IMR-90 (cell line): ENCODE results near the gene HDC. TPM values are rescaled to one million over a fixed set of nuclear protein-coding genes. Genes with fewer than 3 reads are reported as not detected.

Experiments used
- ATAC-seq: fragments of 200-7000 bp; cut with Tn5 transposase; 2 replicates; pipeline ENCODE4 v1.9.1; 2020; ENCODE audit warnings: low read depth, mild to moderate bottlenecking, moderate library complexity
- BruUV-seq: library from RNA; stranded (reverse); fragments of 400-500 nt; replicated peaks from 2 replicates; lab custom pipeline; 2021; lab: Mats Ljungman, UMichigan
- CTCF ChIA-PET: fragments of 300-600 bp; formaldehyde crosslinking; extraction: SDS; loops from one replicate; lab custom pipeline; 2021; ENCODE audit warnings: antibody characterized with exemption; lab: Yijun Ruan, JAX
- POLR2A ChIA-PET: fragments of 300-600 bp; sonication (Branson Sonifier 250); formaldehyde crosslinking; loops from one replicate; lab custom pipeline; 2022; ENCODE audit warnings: antibody characterized with exemption; ENCODE audit not compliant: unreplicated experiment; lab: Charles Lee
- DNase-seq: peaks from one replicate; pipeline ENCODE4 v3.0.0; 2013
- H2AFZ ChIP-seq: replicated peaks from 2 replicates; pipeline ENCODE3; 2013; ENCODE audit warnings: low read length, mild to moderate bottlenecking; ENCODE audit not compliant: poor library complexity
- H2AK5ac ChIP-seq: 2 replicates; pipeline ENCODE4 v1.6.1; 2013; ENCODE audit warnings: low read depth, low read length, inconsistent platforms
- H2AK9ac ChIP-seq: replicated peaks from 2 replicates; pipeline ENCODE3; 2013; ENCODE audit warnings: mild to moderate bottlenecking, low read depth, low read length, moderate library complexity; ENCODE audit not compliant: poor library complexity
- H2BK120ac ChIP-seq: 2 replicates; pipeline ENCODE4 v1.6.1; 2013; ENCODE audit warnings: low read depth, low read length, inconsistent platforms
- H2BK15ac ChIP-seq: 3 replicates; pipeline ENCODE4 v1.6.1; 2013; ENCODE audit warnings: low read depth, low read length, inconsistent platforms
- H2BK20ac ChIP-seq: 2 replicates; pipeline ENCODE4 v1.6.1; 2013; ENCODE audit warnings: low read depth, mild to moderate bottlenecking, inconsistent platforms, low read length, moderate library complexity
- H2BK5ac ChIP-seq: 2 replicates; pipeline ENCODE4 v1.6.1; 2013; ENCODE audit warnings: mild to moderate bottlenecking, low read depth, low read length, inconsistent platforms; ENCODE audit not compliant: poor library complexity, severe bottlenecking
- H3K14ac ChIP-seq: replicated peaks from 2 replicates; pipeline ENCODE4 v1.6.1; 2013; ENCODE audit warnings: low read depth, low read length, inconsistent platforms
- H3K18ac ChIP-seq: 2 replicates; pipeline ENCODE4 v1.6.1; 2013; ENCODE audit warnings: low read depth, low read length, control low read depth
- H3K23ac ChIP-seq: 2 replicates; pipeline ENCODE4 v1.6.1; 2013; ENCODE audit warnings: low read depth, low read length, inconsistent platforms
- H3K27ac ChIP-seq: 2 replicates; pipeline ENCODE4 v1.5.1; 2013; ENCODE audit warnings: mild to moderate bottlenecking, control low read depth, low read length; ENCODE audit not compliant: insufficient read depth
- H3K27me3 ChIP-seq: 2 replicates; pipeline ENCODE4 v1.6.1; 2013; ENCODE audit warnings: low read length; ENCODE audit not compliant: control insufficient read depth, insufficient read depth
- H3K36me3 ChIP-seq: 2 replicates; pipeline ENCODE4 v1.6.1; 2013; ENCODE audit warnings: low read length, mixed read lengths; ENCODE audit not compliant: control insufficient read depth, insufficient read depth
- H3K4ac ChIP-seq: 2 replicates; pipeline ENCODE4 v1.6.1; 2013; ENCODE audit warnings: low read depth, low read length, inconsistent platforms
- H3K4me1 ChIP-seq: 2 replicates; pipeline ENCODE4 v1.6.1; 2013; ENCODE audit warnings: low read length, mixed read lengths; ENCODE audit not compliant: control insufficient read depth, insufficient read depth
- H3K4me2 ChIP-seq: 2 replicates; pipeline ENCODE4 v1.6.1; 2013; ENCODE audit warnings: low read depth, mild to moderate bottlenecking, control low read depth, low read length, moderate library complexity
- H3K4me3 ChIP-seq: 2 replicates; pipeline ENCODE4 v1.5.1; 2013; ENCODE audit warnings: low read depth, mild to moderate bottlenecking, control low read depth, low read length, moderate library complexity; ENCODE audit not compliant: insufficient read depth
- H3K56ac ChIP-seq: 2 replicates; pipeline ENCODE4 v1.6.1; 2013; ENCODE audit warnings: low read length, inconsistent platforms; ENCODE audit not compliant: insufficient read depth; ENCODE audit errors: extremely low read depth
- H3K79me1 ChIP-seq, 2 experiments: 2 replicates each; pipeline ENCODE4 v1.6.1; 2013; ENCODE audit warnings: low read length in 2 of 2, inconsistent platforms in 1 of 2, low read depth in 1 of 2
- H3K9ac ChIP-seq: 2 replicates; pipeline ENCODE4 v1.6.1; 2013; ENCODE audit warnings: low read depth, low read length, control low read depth
- H3K9me1 ChIP-seq: 2 replicates; pipeline ENCODE4 v1.6.1; 2013; ENCODE audit warnings: low read length, inconsistent platforms; ENCODE audit not compliant: insufficient read depth
- H3K9me3 ChIP-seq: 2 replicates; pipeline ENCODE4 v1.6.1; 2013; ENCODE audit warnings: low read length; ENCODE audit not compliant: control insufficient read depth, insufficient read depth
- H4K20me1 ChIP-seq: 2 replicates; pipeline ENCODE4 v1.6.1; 2013; ENCODE audit warnings: low read length, inconsistent platforms; ENCODE audit not compliant: insufficient read depth
- H4K5ac ChIP-seq: 2 replicates; pipeline ENCODE4 v1.6.1; 2013; ENCODE audit warnings: mild to moderate bottlenecking, low read depth, low read length, control low read depth
- H4K8ac ChIP-seq, 2 experiments: 2 replicates each; pipeline ENCODE4 v1.6.1; 2013; ENCODE audit warnings: low read depth in 2 of 2, low read length in 2 of 2, control low read depth in 1 of 2, inconsistent platforms in 1 of 2
- H4K91ac ChIP-seq: 2 replicates; pipeline ENCODE4 v1.6.1; 2013; ENCODE audit warnings: low read depth, low read length, inconsistent platforms; ENCODE audit not compliant: insufficient read depth
- BHLHE40 ChIP-seq: fragments of 150-350 bp; IDR thresholded peaks from 2 replicates; pipeline ENCODE4 v1.6.1; 2016; ENCODE audit warnings: mild to moderate bottlenecking, low read depth, low read length
- CEBPB ChIP-seq: IDR thresholded peaks from 2 replicates; pipeline ENCODE4 v1.6.1; 2012; ENCODE audit warnings: low read depth, low read length, improper control_type of control experiment
- CHD1 ChIP-seq: IDR thresholded peaks from 2 replicates; pipeline ENCODE4 v1.6.1; 2012; ENCODE audit warnings: low read depth, low read length, improper control_type of control experiment
- FOS ChIP-seq: fragments of 150-350 bp; IDR thresholded peaks from 2 replicates; pipeline ENCODE4 v1.6.1; 2016; ENCODE audit warnings: low read depth, low read length
- MAFK ChIP-seq: IDR thresholded peaks from 2 replicates; pipeline ENCODE4 v1.6.1; 2012; ENCODE audit warnings: low read depth, low read length, improper control_type of control experiment
- MAZ ChIP-seq: IDR thresholded peaks from 2 replicates; pipeline ENCODE4 v1.6.1; 2012; ENCODE audit warnings: low read depth, mild to moderate bottlenecking, low read length, improper control_type of control experiment, moderate library complexity, borderline replicate concordance
- MXI1 ChIP-seq: IDR thresholded peaks from 2 replicates; pipeline ENCODE4 v1.6.1; 2012; ENCODE audit warnings: low read depth, mild to moderate bottlenecking, low read length, moderate library complexity, borderline replicate concordance
- NFE2L2 ChIP-seq: fragments of 150-350 bp; IDR thresholded peaks from 2 replicates; pipeline ENCODE4 v1.6.1; 2016; ENCODE audit warnings: low read depth, mild to moderate bottlenecking, low read length
- POLR2A ChIP-seq: IDR thresholded peaks from 2 replicates; pipeline ENCODE4 v1.6.1; 2012; ENCODE audit warnings: mild to moderate bottlenecking, low read depth, low read length
- RAD21 ChIP-seq: IDR thresholded peaks from 2 replicates; pipeline ENCODE4 v1.6.1; 2012; ENCODE audit warnings: low read length, improper control_type of control experiment
- RCOR1 ChIP-seq: IDR thresholded peaks from 2 replicates; pipeline ENCODE4 v1.6.1; 2012; ENCODE audit warnings: mild to moderate bottlenecking, low read length, improper control_type of control experiment; ENCODE audit not compliant: insufficient replicate concordance
- RFX5 ChIP-seq: IDR thresholded peaks from 2 replicates; pipeline ENCODE4 v1.8.0; 2012; ENCODE audit warnings: low read depth, mild to moderate bottlenecking, low read length, moderate library complexity
- USF2 ChIP-seq: fragments of 150-350 bp; IDR thresholded peaks from 2 replicates; pipeline ENCODE4 v1.6.1; 2017; ENCODE audit warnings: mild to moderate bottlenecking, antibody characterized with exemption, low read length, low read depth
- WGBS, 2 experiments: methylation state at CpG; one replicate each; pipeline versions ENCODE4 v1.1.5 to v1.1.7; 2013; ENCODE audit warnings: missing lambda C conversion rate in 2 of 2; ENCODE audit not compliant: insufficient read length in 1 of 2; ENCODE audit errors: extremely low coverage in 2 of 2; 5-methylcytosine and 5-hydroxymethylcytosine counted together
- dilution Hi-C: fragments of 300-500 bp; cut with HindIII; formaldehyde crosslinking; loops from one replicate; pipeline ENCODE4 v1.14.3; 2018; ENCODE audit warnings: low sequenced_read_pairs; ENCODE audit not compliant: unreplicated experiment
- in situ Hi-C: fragments of 300-500 bp; cut with MboI; formaldehyde crosslinking; loops from 3 replicates; pipeline ENCODE4 v1.14.3; 2019; ENCODE audit warnings: low sequenced_read_pairs, inconsistent platforms, mixed read lengths
- intact Hi-C: fragments of 100-400 bp; cut with micrococcal nuclease; formaldehyde crosslinking; loops from 2 replicates; pipeline ENCODE4 v1.10.0; 2022
- polyA plus RNA-seq, 3 experiments: library from polyadenylated mRNA; depleted of rRNA; stranded (reverse); fragments of >200 nt; gene quantifications; 2 replicates each; pipeline ENCODE4 v1.2.3, GENCODE V29; 2012; ENCODE audit warnings: low replicate concordance in 1 of 3
- total RNA-seq: library from RNA; depleted of rRNA; stranded (reverse); fragments of >200 nt; gene quantifications from 2 replicates; pipeline ENCODE4 v1.2.3, GENCODE V29; 2012
- TF ChIP-seq, protein P1 (sequence below): fragments of 150-350 bp; IDR thresholded peaks from 2 replicates; pipeline ENCODE4 v1.6.1; 2016; ENCODE audit warnings: low read depth, mild to moderate bottlenecking, low read length, moderate library complexity, borderline replicate concordance
- TF ChIP-seq, protein P2 (sequence below): conservative IDR thresholded peaks from 2 replicates; pipeline ENCODE4 v1.5.1; 2012; ENCODE audit warnings: mild to moderate bottlenecking, low read depth, low read length, improper control_type of control experiment

Gene HDC
- total and polyA plus RNA-seq, 2 of the 4 experiments (the other 2 are of a cell fraction), result not detected

DNA sequence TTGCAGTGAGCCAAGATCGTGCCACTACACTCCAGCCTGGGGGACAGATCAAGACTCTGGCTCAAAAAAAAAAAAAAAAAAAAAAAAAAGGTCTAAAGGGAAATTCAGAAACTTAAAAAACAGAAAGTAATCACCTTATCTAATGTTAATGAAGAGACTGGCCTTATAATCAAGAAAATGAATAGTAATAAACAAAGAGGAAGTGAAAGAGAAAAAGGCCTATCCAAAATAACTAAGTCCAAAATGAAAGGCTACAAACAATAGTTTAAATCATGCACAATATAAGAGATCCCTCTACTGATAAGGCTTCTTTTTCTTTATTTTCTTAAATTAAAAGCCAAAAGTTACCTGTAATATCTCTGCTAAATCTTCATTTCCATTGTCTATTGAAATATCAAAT lies 37.1 kb upstream of the HDC start:
- H2AFZ ChIP-seq, result no peak overlapping the region
- no peaks in the 10 kb centered on the region for H4K20me1 ChIP-seq
- no peak overlapping the region for H3K4ac ChIP-seq
- no peak overlapping the region for H2BK120ac ChIP-seq
- dilution Hi-C loops, result no loop called here
- no peak overlapping the region for H2AK5ac ChIP-seq
- WGBS, 2 experiments, result no CpG with 5 or more reads among the region's 1 CpG
- H3K36me3 ChIP-seq, result peaks cover 24% of the 10 kb centered on the region
- intact Hi-C loops, result no loop called here
- no peak overlapping the region for H4K8ac ChIP-seq
- H3K4me2 ChIP-seq, result no peak overlapping the region
- H3K4me3 ChIP-seq, result no peak overlapping the region
- no peak overlapping the region for H2BK5ac ChIP-seq
- ATAC-seq, result no peak
- no peaks in the 10 kb centered on the region for H3K9me3 ChIP-seq
- H3K14ac ChIP-seq, result no peak overlapping the region
- no peak overlapping the region for H2BK20ac ChIP-seq
- no peak overlapping the region for H4K5ac ChIP-seq
- no peak overlapping the region for H2AK9ac ChIP-seq
- H3K27me3 ChIP-seq, result no peaks in the 10 kb centered on the region
- no TSS peak for BruUV-seq
- in situ Hi-C loops, result loop anchor here (25.0 kb wide), 2 partner anchors 890 to 1065 kb away; partner anchors contain the start of gene FGF7
- DNase-seq, result no peak
- no peak overlapping the region for H3K9ac ChIP-seq
- ChIA-PET POLR2A (no interaction called here), CTCF (no interaction called here)
- TF ChIP-seq POLR2A (no peak), MAZ (no peak), RFX5 (no peak), BHLHE40 (no peak), USF2 (no peak), MXI1 (no peak), NFE2L2 (no peak), RAD21 (no peak), CHD1 (no peak), RCOR1 (no peak), MAFK (no peak), FOS (no peak), CEBPB (no peak)
- TF ChIP-seq, protein P1, sequence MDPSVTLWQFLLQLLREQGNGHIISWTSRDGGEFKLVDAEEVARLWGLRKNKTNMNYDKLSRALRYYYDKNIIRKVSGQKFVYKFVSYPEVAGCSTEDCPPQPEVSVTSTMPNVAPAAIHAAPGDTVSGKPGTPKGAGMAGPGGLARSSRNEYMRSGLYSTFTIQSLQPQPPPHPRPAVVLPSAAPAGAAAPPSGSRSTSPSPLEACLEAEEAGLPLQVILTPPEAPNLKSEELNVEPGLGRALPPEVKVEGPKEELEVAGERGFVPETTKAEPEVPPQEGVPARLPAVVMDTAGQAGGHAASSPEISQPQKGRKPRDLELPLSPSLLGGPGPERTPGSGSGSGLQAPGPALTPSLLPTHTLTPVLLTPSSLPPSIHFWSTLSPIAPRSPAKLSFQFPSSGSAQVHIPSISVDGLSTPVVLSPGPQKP, result no peak
- TF ChIP-seq, protein P2, sequence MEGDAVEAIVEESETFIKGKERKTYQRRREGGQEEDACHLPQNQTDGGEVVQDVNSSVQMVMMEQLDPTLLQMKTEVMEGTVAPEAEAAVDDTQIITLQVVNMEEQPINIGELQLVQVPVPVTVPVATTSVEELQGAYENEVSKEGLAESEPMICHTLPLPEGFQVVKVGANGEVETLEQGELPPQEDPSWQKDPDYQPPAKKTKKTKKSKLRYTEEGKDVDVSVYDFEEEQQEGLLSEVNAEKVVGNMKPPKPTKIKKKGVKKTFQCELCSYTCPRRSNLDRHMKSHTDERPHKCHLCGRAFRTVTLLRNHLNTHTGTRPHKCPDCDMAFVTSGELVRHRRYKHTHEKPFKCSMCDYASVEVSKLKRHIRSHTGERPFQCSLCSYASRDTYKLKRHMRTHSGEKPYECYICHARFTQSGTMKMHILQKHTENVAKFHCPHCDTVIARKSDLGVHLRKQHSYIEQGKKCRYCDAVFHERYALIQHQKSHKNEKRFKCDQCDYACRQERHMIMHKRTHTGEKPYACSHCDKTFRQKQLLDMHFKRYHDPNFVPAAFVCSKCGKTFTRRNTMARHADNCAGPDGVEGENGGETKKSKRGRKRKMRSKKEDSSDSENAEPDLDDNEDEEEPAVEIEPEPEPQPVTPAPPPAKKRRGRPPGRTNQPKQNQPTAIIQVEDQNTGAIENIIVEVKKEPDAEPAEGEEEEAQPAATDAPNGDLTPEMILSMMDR, result no peak
- H3K4me1 ChIP-seq, result no peaks in the 10 kb centered on the region
- no peak overlapping the region for H4K91ac ChIP-seq
- H3K18ac ChIP-seq, result no peak overlapping the region
- no peak overlapping the region for H3K23ac ChIP-seq
- H3K9me1 ChIP-seq, result peaks cover 3% of the 10 kb centered on the region; the same call in 1 of the 2 replicates
- peaks cover 3 to 6% of the 10 kb centered on the region in 2 experiments; a peak in 2 of 4 replicates for H3K79me1 ChIP-seq
- H3K56ac ChIP-seq, result no peak overlapping the region
- H2BK15ac ChIP-seq, result no peak overlapping the region
- no peak overlapping the region for H3K27ac ChIP-seq
